Osteoblast (primary cell): Measurements from ENCODE around the gene EXD3. TPM values are rescaled to one million over a fixed set of nuclear protein-coding genes. Genes with fewer than 3 reads are reported as not detected.

Experiments
- DNase-seq: peaks from one replicate; pipeline ENCODE4 v3.0.0; 2011; ENCODE audit warnings: low spot score, mixed read lengths; ENCODE audit not compliant: insufficient read length; ENCODE audit errors: missing footprints
- H2AFZ ChIP-seq: 2 replicates; pipeline ENCODE4 v1.6.0; 2011; ENCODE audit warnings: mild to moderate bottlenecking, low read length
- H3K27ac ChIP-seq: 2 replicates; pipeline ENCODE4 v1.5.1; 2011; ENCODE audit warnings: mild to moderate bottlenecking, low read depth, low read length, moderate library complexity
- H3K27me3 ChIP-seq: 2 replicates; pipeline ENCODE4 v1.6.0; 2012; ENCODE audit warnings: mild to moderate bottlenecking, control low read depth, inconsistent platforms, low read length, moderate library complexity; ENCODE audit not compliant: insufficient read depth
- H3K36me3 ChIP-seq: 2 replicates; pipeline ENCODE4 v1.5.1; 2011; ENCODE audit warnings: mild to moderate bottlenecking, low read length, control low read depth, moderate library complexity; ENCODE audit not compliant: insufficient read depth
- H3K4me1 ChIP-seq: 2 replicates; pipeline ENCODE4 v1.5.1; 2011; ENCODE audit warnings: mild to moderate bottlenecking, low read length, control low read depth, moderate library complexity; ENCODE audit not compliant: insufficient read depth
- H3K4me2 ChIP-seq: 2 replicates; pipeline ENCODE4 v1.6.0; 2011; ENCODE audit warnings: mild to moderate bottlenecking, low read length; ENCODE audit not compliant: insufficient read depth
- H3K4me3 ChIP-seq: fragments of 200-600 bp; sonication (generic); 3 replicates; pipeline ENCODE4 v1.5.1; 2012; ENCODE audit warnings: mild to moderate bottlenecking, low read length, inconsistent platforms; ENCODE audit not compliant: insufficient read depth
- H3K79me2 ChIP-seq: 2 replicates; pipeline ENCODE4 v1.6.0; 2012; ENCODE audit warnings: mild to moderate bottlenecking, low read length, control low read depth, inconsistent platforms; ENCODE audit not compliant: insufficient read depth
- H3K9me3 ChIP-seq: 2 replicates; pipeline ENCODE4 v1.5.1; 2011; ENCODE audit warnings: low read depth, low read length, control low read depth
- H4K20me1 ChIP-seq: 2 replicates; pipeline ENCODE4 v1.6.0; 2012; ENCODE audit warnings: mild to moderate bottlenecking, low read length, control low read depth; ENCODE audit not compliant: insufficient read depth
- CTCF ChIP-seq: IDR thresholded peaks from 2 replicates; pipeline ENCODE4 v1.5.1; 2011; ENCODE audit warnings: mild to moderate bottlenecking, low read depth, low read length, moderate library complexity; ENCODE audit errors: extremely low read depth
- total RNA-seq: library from RNA; depleted of rRNA; stranded (reverse); fragments of >200 nt; gene quantifications from 2 replicates; pipeline ENCODE4 v1.2.3, GENCODE V29; 2012

Gene EXD3
- total RNA-seq, 1 donor = 7.6 TPM

GRCh38 chr9:137416006-137416562, 6.9 kb downstream of the EXD3 start:
- H3K4me1 ChIP-seq = peaks cover 17% of the 10 kb centered on the region

GRCh38 chr9:137415451-137415850, 7.5 kb downstream of the EXD3 start:
- Histone ChIP-seq H3K27me3 (no peaks in the 10 kb centered on the region), H4K20me1 (peaks cover 15% of the 10 kb centered on the region), H3K9me3 (no peaks in the 10 kb centered on the region), H3K4me3 (no peak overlapping the region), H3K79me2 (peaks cover 17% of the 10 kb centered on the region), H3K4me2 (no peak overlapping the region), H3K36me3 (no peaks in the 10 kb centered on the region), H3K27ac (no peak overlapping the region), H3K4me1 (peaks cover 20% of the 10 kb centered on the region), H2AFZ (no peak overlapping the region)
- no peak for DNase-seq
- TF ChIP-seq CTCF = no peak

More at GRCh38 chr9:137416006-137416562, 6.9 kb downstream of the EXD3 start:
- no peaks in the 10 kb centered on the region for H3K36me3 ChIP-seq
- peaks cover 13% of the 10 kb centered on the region for H4K20me1 ChIP-seq
- H2AFZ ChIP-seq = no peak overlapping the region
- H3K9me3 ChIP-seq = no peaks in the 10 kb centered on the region
- H3K27ac ChIP-seq = no peak overlapping the region
- H3K4me3 ChIP-seq = no peak overlapping the region
- DNase-seq = peak; percentile 87
- no peaks in the 10 kb centered on the region for H3K27me3 ChIP-seq
- H3K4me2 ChIP-seq = no peak overlapping the region
- TF ChIP-seq CTCF = no peak
- H3K79me2 ChIP-seq = peaks cover 20% of the 10 kb centered on the region

GRCh38 chr9:137412431-137412830, 10.5 kb downstream of the EXD3 start:
- H3K4me3 ChIP-seq = no peak overlapping the region
- no peaks in the 10 kb centered on the region for H3K9me3 ChIP-seq
- H4K20me1 ChIP-seq = peaks cover 17% of the 10 kb centered on the region
- no peaks in the 10 kb centered on the region for H3K27me3 ChIP-seq
- peaks cover 13% of the 10 kb centered on the region for H3K79me2 ChIP-seq
- H3K27ac ChIP-seq = peak overlapping the region; percentile 32
- no peak overlapping the region for H2AFZ ChIP-seq
- no peaks in the 10 kb centered on the region for H3K36me3 ChIP-seq
- H3K4me2 ChIP-seq = peak overlapping the region; percentile 30
- peaks cover 27% of the 10 kb centered on the region for H3K4me1 ChIP-seq
- no peak for TF ChIP-seq CTCF
- DNase-seq = peak; percentile 97

GRCh38 chr9:137411645-137412380, 11.1 kb downstream of the EXD3 start:
- Histone ChIP-seq H2AFZ (no peak overlapping the region), H3K36me3 (no peaks in the 10 kb centered on the region), H3K27me3 (no peaks in the 10 kb centered on the region), H3K27ac (peak overlapping the region; percentile 32), H3K4me1 (peaks cover 31% of the 10 kb centered on the region), H3K79me2 (peaks cover 12% of the 10 kb centered on the region), H3K4me3 (no peak overlapping the region), H3K9me3 (no peaks in the 10 kb centered on the region), H4K20me1 (peaks cover 17% of the 10 kb centered on the region), H3K4me2 (peak overlapping the region; percentile 55)
- DNase-seq = peak; percentile 99
- no peak for TF ChIP-seq CTCF
